Omental fat pad (tissue), 4 donors: Measurements from ENCODE around the gene LURAP1L. TPM values are rescaled to one million over a fixed set of nuclear protein-coding genes. Genes with fewer than 3 reads are reported as not detected.

Source experiments
- ATAC-seq: fragments of 150-250 bp; one replicate; pipeline ENCODE4 v1.9.1; 2016; ENCODE audit warnings: mild to moderate bottlenecking, moderate library complexity; ENCODE audit not compliant: low FRiP score
- DNase-seq: peaks from one replicate; pipeline ENCODE4 v3.0.0-alpha.2; 2019; ENCODE audit warnings: low spot score
- total RNA-seq, 4 donors: library from RNA; depleted of rRNA; stranded (reverse); fragments of >200 nt; gene quantifications; one replicate each; pipeline ENCODE4 v1.1.0, GENCODE V29; 2016
- TF ChIP-seq, protein P1 (sequence below), 3 donors: fragments of 450-650 bp; IDR thresholded peaks; one replicate each; pipeline ENCODE4 v1.5.1; 2016 to 2017; ENCODE audit warnings: antibody characterized with exemption in 3 of 3, mild to moderate bottlenecking in 3 of 3, moderate library complexity in 2 of 3

LURAP1L gene
- total RNA-seq, 4 donors from 2014 or later = 7.6 to 23.3 (median 12.5) TPM

DNA sequence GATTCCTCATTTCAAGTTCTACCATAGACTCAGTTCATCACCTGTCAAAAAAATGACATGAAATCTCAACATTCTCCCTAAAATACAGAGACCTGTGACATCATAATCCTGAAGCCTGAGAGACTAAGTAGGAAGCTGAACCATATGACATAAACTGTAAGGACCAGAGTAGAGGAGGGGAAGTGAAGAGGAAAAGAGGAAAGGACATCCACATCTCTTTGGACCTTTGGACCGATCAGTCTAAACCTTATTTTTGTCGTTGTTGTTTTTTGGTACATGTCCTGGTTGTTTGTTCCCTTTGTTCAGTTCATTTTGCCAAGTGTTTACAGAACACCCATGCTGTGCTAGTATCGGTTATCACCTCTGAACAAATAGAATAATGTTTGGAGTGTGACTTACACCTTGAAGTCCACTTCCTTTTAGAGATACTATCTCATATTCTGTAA lies 41.9 kb downstream of the LURAP1L start:
- TF ChIP-seq, protein P1, sequence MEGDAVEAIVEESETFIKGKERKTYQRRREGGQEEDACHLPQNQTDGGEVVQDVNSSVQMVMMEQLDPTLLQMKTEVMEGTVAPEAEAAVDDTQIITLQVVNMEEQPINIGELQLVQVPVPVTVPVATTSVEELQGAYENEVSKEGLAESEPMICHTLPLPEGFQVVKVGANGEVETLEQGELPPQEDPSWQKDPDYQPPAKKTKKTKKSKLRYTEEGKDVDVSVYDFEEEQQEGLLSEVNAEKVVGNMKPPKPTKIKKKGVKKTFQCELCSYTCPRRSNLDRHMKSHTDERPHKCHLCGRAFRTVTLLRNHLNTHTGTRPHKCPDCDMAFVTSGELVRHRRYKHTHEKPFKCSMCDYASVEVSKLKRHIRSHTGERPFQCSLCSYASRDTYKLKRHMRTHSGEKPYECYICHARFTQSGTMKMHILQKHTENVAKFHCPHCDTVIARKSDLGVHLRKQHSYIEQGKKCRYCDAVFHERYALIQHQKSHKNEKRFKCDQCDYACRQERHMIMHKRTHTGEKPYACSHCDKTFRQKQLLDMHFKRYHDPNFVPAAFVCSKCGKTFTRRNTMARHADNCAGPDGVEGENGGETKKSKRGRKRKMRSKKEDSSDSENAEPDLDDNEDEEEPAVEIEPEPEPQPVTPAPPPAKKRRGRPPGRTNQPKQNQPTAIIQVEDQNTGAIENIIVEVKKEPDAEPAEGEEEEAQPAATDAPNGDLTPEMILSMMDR (IDR thresholded peaks at IDR 0.05) = no peak
- DNase-seq = no peak
- ATAC-seq = no peak

DNA sequence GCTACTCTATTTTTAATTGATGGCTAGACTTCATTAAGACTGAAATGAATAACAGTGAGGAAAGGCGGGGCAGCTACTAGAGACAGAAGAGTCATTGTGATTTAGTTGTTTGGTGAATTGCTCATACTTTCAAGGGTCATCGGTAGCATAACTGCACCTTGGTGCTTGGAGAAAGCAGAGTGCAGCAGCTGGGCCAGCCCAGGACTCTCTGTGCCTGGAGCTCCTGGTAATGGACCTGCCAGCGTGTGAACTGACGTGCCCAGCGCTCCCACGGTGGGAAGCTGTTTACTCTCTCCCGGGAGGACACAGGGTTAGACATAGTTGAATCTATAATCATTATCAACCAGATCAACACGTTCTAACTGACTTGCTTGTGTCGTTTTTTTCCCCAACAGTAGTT lies 42.9 kb downstream of the LURAP1L start:
- no peak for DNase-seq
- TF ChIP-seq, protein P1 (IDR thresholded peaks at IDR 0.05) = no peak
- no peak for ATAC-seq

DNA sequence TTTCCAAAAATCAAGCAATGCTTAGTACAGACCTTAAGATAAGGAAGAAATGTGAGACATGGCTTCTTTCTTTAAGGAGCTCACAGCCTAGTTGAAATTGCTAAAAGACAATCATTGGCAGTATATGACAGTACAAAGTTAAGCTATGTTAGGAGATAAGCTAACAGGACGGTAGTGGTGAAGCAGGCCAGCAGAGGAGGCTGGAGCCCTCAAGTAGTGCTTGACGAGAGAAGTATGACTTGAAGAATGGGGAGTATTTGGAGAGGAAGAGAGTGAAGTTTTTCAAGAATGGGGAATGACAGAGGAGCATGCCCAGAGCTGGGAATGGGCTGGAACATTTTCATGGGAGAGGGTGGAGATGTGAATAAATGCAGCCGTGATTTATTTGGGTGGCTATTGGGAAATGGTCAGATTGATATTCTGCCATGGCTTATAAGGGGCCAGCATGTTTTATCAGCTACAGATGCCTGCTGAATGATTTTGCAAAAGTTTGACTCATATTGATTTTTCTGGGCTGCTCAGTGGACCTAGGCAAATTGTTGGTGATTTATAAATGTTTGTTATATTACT lies 43.7 kb downstream of the LURAP1L start:
- ATAC-seq (no peak), DNase-seq (no peak)
- TF ChIP-seq, protein P1 (IDR thresholded peaks at IDR 0.05) = no peak

DNA sequence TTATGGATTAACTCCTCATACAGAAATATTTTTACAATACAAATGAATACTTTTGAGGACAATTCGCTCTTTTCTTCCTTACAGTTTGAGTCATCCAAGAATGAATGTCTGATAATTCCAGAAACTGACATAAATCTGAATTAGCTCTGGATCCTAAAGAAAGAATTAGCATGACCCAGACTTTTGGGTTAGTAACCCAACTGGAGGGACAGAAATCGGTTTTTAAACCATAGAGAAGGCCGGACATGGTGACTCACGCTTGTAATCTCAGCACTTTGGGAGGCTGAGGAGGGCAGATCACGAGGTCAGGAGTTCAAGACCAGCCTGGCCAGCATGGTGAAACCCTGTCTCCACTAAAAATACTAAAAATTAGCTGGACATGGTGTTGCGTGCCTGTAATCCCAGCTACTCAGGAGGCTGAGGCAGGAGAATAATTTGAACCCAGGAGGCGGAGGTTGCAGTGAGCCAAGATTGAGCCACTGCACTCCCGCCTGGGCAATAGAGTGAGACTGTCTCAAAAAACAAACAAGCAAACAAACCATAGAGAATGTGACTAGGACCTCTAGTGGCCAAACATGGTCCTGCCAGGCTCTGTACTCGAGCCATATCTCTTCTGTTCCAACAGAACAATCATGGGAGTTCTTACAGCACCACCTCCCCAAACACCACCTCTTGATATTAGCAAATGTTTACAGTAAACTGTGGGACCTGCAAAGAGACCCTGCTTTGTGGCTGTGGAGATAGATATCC lies 44.8 kb downstream of the LURAP1L start:
- DNase-seq (no peak), ATAC-seq (no peak)
- TF ChIP-seq, protein P1 (IDR thresholded peaks at IDR 0.05) = no peak

DNA sequence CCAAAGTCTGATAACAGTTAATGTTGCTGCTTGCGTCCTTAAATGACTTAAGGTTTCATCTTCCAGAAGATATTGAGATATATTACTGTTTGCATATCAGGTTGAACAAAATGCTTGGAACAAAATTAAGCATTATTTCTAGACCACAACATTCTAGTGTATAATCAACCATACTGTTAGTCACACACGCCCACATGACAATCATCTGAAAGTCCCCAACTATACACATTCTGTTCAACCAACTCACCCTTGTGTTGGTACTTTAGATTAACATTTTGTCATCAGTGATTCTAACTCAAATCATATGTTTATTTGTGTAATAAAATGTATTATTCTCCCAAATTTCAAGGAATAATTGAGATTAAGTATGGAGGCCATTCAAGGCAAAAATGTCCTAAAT lies 47.3 kb downstream of the LURAP1L start:
- TF ChIP-seq, protein P1 (IDR thresholded peaks at IDR 0.05) = no peak
- no peak for DNase-seq
- ATAC-seq = no peak

DNA sequence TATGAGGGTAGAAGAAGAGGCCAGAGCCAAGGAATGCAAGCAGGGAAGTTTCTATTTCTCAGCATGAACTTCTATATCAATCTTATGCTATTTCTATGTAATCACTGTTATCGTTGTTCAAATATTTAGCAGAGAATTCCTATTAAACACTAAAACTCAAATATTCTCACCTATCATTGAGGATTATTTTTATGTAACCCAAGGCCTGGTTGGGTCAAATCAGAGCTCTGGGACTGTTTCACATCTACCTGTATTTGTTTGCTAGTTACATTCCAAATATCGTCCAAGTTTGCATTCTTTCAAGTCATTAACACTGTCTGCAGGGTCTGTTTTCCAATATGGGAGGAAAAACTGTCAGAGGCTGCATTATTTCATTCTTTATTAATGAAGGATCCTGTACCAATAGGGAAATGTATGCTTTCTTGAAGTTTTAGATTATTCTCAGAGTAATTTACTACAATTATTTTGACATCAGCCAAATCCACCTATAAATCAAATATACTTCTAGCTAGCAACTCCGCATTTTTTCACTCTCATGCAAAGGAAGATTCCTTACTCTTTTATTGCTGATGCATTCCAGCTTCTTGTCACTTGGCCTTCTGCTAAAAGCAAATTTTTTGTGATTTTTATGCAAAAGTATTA lies 52.2 kb downstream of the LURAP1L start:
- TF ChIP-seq, protein P1 (IDR thresholded peaks at IDR 0.05) = no peak
- DNase-seq = no peak
- no peak for ATAC-seq
